Peyer's patch (tissue), 4 donors: ENCODE measurements around the gene NFE2L3. TPM values are rescaled to one million over a fixed set of nuclear protein-coding genes. Genes with fewer than 3 reads are reported as not detected.
A peak's percentile ranks its signal among the peaks of the same experiment; 100 is the strongest.
"Not testable (repeated sequence)": the region's sequence is repeated elsewhere in the genome, so short reads cannot be mapped to it uniquely, and the experiment has no call there.

Experiments used
- DNase-seq, 3 donors: peaks; one replicate each; pipeline ENCODE4 v3.0.0-alpha.2; 2017 to 2019
- H3K27ac ChIP-seq, 4 donors: fragments of 200-600 bp; sonication (generic); one replicate each; pipeline ENCODE4 v1.5.1; 2016 to 2019
- H3K27me3 ChIP-seq, 2 donors: fragments of 200-600 bp; sonication (generic); one replicate each; pipeline ENCODE4 v1.5.1; 2019
- H3K36me3 ChIP-seq, 3 donors: fragments of 200-600 bp; sonication (generic); one replicate each; pipeline ENCODE4 v1.5.1; 2016 to 2019
- H3K4me1 ChIP-seq, 4 donors: fragments of 200-600 bp; sonication (generic); one replicate each; pipeline ENCODE4 v1.5.1; 2016 to 2019
- H3K4me3 ChIP-seq, 4 donors: fragments of 200-600 bp; sonication (generic); 1 replicate in 3 of 4; 2 replicates in 1 of 4; pipeline ENCODE4 v1.5.1; 2016 to 2019; ENCODE audit warnings: mild to moderate bottlenecking in 1 of 4
- H3K9me3 ChIP-seq, 4 donors: fragments of 200-600 bp; sonication (generic); one replicate each; pipeline ENCODE4 v1.5.1; 2016 to 2019; ENCODE audit warnings: mild to moderate bottlenecking in 1 of 4
- CTCF ChIP-seq, 6 experiments: fragments of 450-650 bp in 4 of 6; fragments of 200-600 bp in 2 of 6; sonication (generic) in 1 of 6; IDR thresholded peaks; one replicate each; pipeline ENCODE4 v1.5.1; 2017 to 2019; ENCODE audit warnings: antibody characterized with exemption in 6 of 6, mild to moderate bottlenecking in 3 of 6, moderate library complexity in 1 of 6
- POLR2A ChIP-seq, 2 donors: fragments of 450-650 bp; IDR thresholded peaks; one replicate each; pipeline ENCODE4 v1.5.1; 2017; ENCODE audit warnings: antibody characterized with exemption in 2 of 2, mild to moderate bottlenecking in 2 of 2, moderate library complexity in 2 of 2
- total RNA-seq, 4 donors: library from RNA; depleted of rRNA; stranded (reverse); fragments of >200 nt; gene quantifications; one replicate each; pipeline ENCODE4 v1.1.0, GENCODE V29; 2016

The NFE2L3 gene
- total RNA-seq, 4 donors from 2014 or later, result 5.3 to 10.5 (median 6.6) TPM

- Histone ChIP-seq H3K36me3 (no peaks in the 10 kb centered on the region), H3K27me3 (no peaks in the 10 kb centered on the region), H3K4me3 (no peak overlapping the region), H3K9me3 (no peaks in the 10 kb centered on the region), H3K27ac (peak overlapping the region in 1 of 4 donors; percentile 17), H3K4me1 (peaks cover 0 to 50% (median 9%) of the 10 kb centered on the region in 4 donors)
- TF ChIP-seq CTCF (IDR thresholded peaks at IDR 0.05) (no peak), POLR2A (IDR thresholded peaks at IDR 0.05) (no peak)
- DNase-seq, result no peak
Observed at GRCh38 chr7:26159243-26159642, 7.2 kb downstream of the NFE2L3 start.

GRCh38 chr7:26160896-26161295, 8.9 kb downstream of the NFE2L3 start:
- H3K27ac ChIP-seq, result no peak overlapping the region
- DNase-seq, result no peak
- no peak overlapping the region for H3K4me3 ChIP-seq
- H3K9me3 ChIP-seq, result no peaks in the 10 kb centered on the region
- TF ChIP-seq CTCF (IDR thresholded peaks at IDR 0.05) (no peak), POLR2A (IDR thresholded peaks at IDR 0.05) (no peak)
- no peaks in the 10 kb centered on the region for H3K27me3 ChIP-seq
- H3K36me3 ChIP-seq, result no peaks in the 10 kb centered on the region
- peaks cover 0 to 35% (median 4%) of the 10 kb centered on the region in 4 donors for H3K4me1 ChIP-seq

- Histone ChIP-seq H3K9me3 (no peaks in the 10 kb centered on the region), H3K4me1 (peaks cover 0 to 33% (median 6%) of the 10 kb centered on the region in 4 donors), H3K36me3 (no peaks in the 10 kb centered on the region), H3K27me3 (no peaks in the 10 kb centered on the region), H3K27ac (no peak overlapping the region), H3K4me3 (no peak overlapping the region)
- DNase-seq, result no peak
- no peak for TF ChIP-seq POLR2A (IDR thresholded peaks at IDR 0.05)
- TF ChIP-seq CTCF (IDR thresholded peaks at IDR 0.05), result no peak
Observed at GRCh38 chr7:26162431-26162830, 10.4 kb downstream of the NFE2L3 start.

- H3K27me3 ChIP-seq, DNase-seq, H3K36me3 ChIP-seq, H3K27ac ChIP-seq, H3K9me3 ChIP-seq, H3K4me3 ChIP-seq: not testable (repeated sequence)
- peaks cover 0 to 27% (median 6%) of the 10 kb centered on the region in 4 donors for H3K4me1 ChIP-seq
Observed at GRCh38 chr7:26163804-26164203, 11.8 kb downstream of the NFE2L3 start.

GRCh38 chr7:26165950-26166683, 14.1 kb downstream of the NFE2L3 start:
- peak overlapping the region in 1 of 4 donors; percentile 51 for H3K27ac ChIP-seq
- H3K4me3 ChIP-seq, result no peak overlapping the region
- no peak for TF ChIP-seq POLR2A (IDR thresholded peaks at IDR 0.05)
- no peak for TF ChIP-seq CTCF (IDR thresholded peaks at IDR 0.05)
- no peaks in the 10 kb centered on the region for H3K27me3 ChIP-seq
- H3K9me3 ChIP-seq, result no peaks in the 10 kb centered on the region
- no peaks in the 10 kb centered on the region for H3K36me3 ChIP-seq
- peaks cover 0 to 18% (median 6%) of the 10 kb centered on the region in 4 donors for H3K4me1 ChIP-seq
- no peak for DNase-seq

- H3K36me3 ChIP-seq, result no peaks in the 10 kb centered on the region
- no peak overlapping the region for H3K4me3 ChIP-seq
- DNase-seq, result no peak
- H3K4me1 ChIP-seq, result peaks cover 0 to 18% (median 6%) of the 10 kb centered on the region in 4 donors
- peak overlapping the region in 3 of 4 donors; percentile 16 to 51 (median 39) for H3K27ac ChIP-seq
- no peaks in the 10 kb centered on the region for H3K27me3 ChIP-seq
- TF ChIP-seq POLR2A (IDR thresholded peaks at IDR 0.05) (no peak), CTCF (IDR thresholded peaks at IDR 0.05) (no peak)
- no peaks in the 10 kb centered on the region for H3K9me3 ChIP-seq
Observed at GRCh38 chr7:26166684-26167266, 14.8 kb downstream of the NFE2L3 start.
